HG03558 (cell line): ENCODE results near the gene SFSWAP.
"Not testable (repeated sequence)": the region's sequence is repeated elsewhere in the genome, so short reads cannot be mapped to it uniquely, and the experiment has no call there.

Experiments
- ATAC-seq: cut with Tn5 transposase; IDR thresholded peaks from one replicate; pipeline ENCODE4 v1.9.1; 2021; ENCODE audit warnings: moderate number of reproducible peaks; ENCODE audit not compliant: unreplicated experiment; ENCODE audit errors: extremely low read depth

Gene SFSWAP

GRCh38 chr12:131733874-131734273 is 23.0 kb downstream of the SFSWAP start:
- no peak for ATAC-seq

GRCh38 chr12:131734336-131735152 is 23.7 kb downstream of the SFSWAP start:
- no peak for ATAC-seq

GRCh38 chr12:131735153-131735456 is 24.2 kb downstream of the SFSWAP start:
- no peak for ATAC-seq

- ATAC-seq, result no peak
These were observed 24.9 kb downstream of the SFSWAP start for GRCh38 chr12:131735476-131736445.

GRCh38 chr12:131736446-131737149 is 25.7 kb downstream of the SFSWAP start:
- ATAC-seq, result no peak

- no peak for ATAC-seq
These were observed 26.4 kb downstream of the SFSWAP start for GRCh38 chr12:131737150-131737827.

GRCh38 chr12:131738196-131738595 is 27.3 kb downstream of the SFSWAP start:
- no peak for ATAC-seq

GRCh38 chr12:131740626-131741025 is 29.7 kb downstream of the SFSWAP start:
- ATAC-seq, result no peak

- ATAC-seq, result not testable (repeated sequence)
These were observed 31.9 kb downstream of the SFSWAP start for GRCh38 chr12:131742761-131743160.

- ATAC-seq, result not testable (repeated sequence)
These were observed 32.5 kb downstream of the SFSWAP start for GRCh38 chr12:131743410-131743809.

- not testable (repeated sequence) for ATAC-seq
These were observed 33.0 kb downstream of the SFSWAP start for GRCh38 chr12:131743880-131744279.

GRCh38 chr12:131744675-131745074 is 33.8 kb downstream of the SFSWAP start:
- not testable (repeated sequence) for ATAC-seq

- no peak for ATAC-seq
These were observed 34.8 kb downstream of the SFSWAP start for GRCh38 chr12:131745706-131746105.

- no peak for ATAC-seq
These were observed 36.6 kb downstream of the SFSWAP start for GRCh38 chr12:131747276-131748177.

- ATAC-seq, result no peak
These were observed 38.9 kb downstream of the SFSWAP start for GRCh38 chr12:131749618-131750315.

GRCh38 chr12:131751335-131751734 is 40.4 kb downstream of the SFSWAP start:
- ATAC-seq, result no peak

GRCh38 chr12:131752451-131752850 is 41.6 kb downstream of the SFSWAP start:
- ATAC-seq, result no peak

GRCh38 chr12:131753005-131753404 is 42.1 kb downstream of the SFSWAP start:
- no peak for ATAC-seq
